GM18508 (cell line): ENCODE data around the gene ARID1A.
"Not testable (repeated sequence)": the region's sequence is repeated elsewhere in the genome, so short reads cannot be mapped to it uniquely, and the experiment has no call there.

Experiments used
- ATAC-seq: cut with Tn5 transposase; IDR thresholded peaks from one replicate; pipeline ENCODE4 v1.9.1; 2021; ENCODE audit warnings: moderate number of reproducible peaks; ENCODE audit not compliant: insufficient read depth, unreplicated experiment

Gene ARID1A

GRCh38 chr1:26695356-26696118, at the start of gene ARID1A:
TSS of gene ARID1A (plus strand) at chr1:26696015. CDS start at chr1:26696404, 389 bp downstream.
- ATAC-seq, result no peak

GRCh38 chr1:26664802-26665201, 31.0 kb upstream of the ARID1A start:
- ATAC-seq, result no peak

- ATAC-seq, result no peak
Measured at GRCh38 chr1:26666855-26667254, 29.0 kb upstream of the ARID1A start.

DNA sequence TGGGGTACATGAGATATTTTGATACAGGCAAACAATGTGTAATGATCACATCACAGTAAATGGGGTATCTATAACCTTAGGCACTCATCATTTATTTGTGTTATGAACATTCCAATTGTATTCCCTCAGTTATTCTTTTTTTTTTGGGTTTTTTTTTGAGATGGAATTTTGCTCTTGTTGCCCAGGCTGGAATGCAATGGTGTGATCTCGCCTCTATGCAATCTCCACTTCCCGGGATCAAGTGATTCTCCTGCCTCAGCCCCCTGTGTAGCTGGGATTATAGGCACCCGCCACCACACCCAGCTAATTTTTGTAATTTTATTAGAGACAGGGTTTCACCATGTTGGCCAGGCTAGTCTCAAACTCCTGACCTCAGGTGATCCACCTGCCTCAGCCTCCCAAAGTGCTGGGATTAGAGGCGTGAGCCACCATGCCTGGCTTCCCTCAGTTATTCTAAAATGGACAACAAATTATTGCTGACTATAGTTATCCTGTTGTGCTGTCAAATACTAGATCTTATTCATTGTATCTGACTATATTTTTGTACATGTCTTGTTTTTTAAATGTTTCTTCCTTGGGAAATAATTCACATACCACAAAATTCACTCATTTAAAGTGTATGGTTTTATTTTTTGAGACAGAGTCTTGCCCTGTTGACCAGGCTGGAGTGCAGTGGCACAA, 27.6 kb upstream of the ARID1A start:
- ATAC-seq, result not testable (repeated sequence)

- peak; percentile 82 for ATAC-seq
Measured at GRCh38 chr1:26677306-26678115, 18.3 kb upstream of the ARID1A start.

DNA sequence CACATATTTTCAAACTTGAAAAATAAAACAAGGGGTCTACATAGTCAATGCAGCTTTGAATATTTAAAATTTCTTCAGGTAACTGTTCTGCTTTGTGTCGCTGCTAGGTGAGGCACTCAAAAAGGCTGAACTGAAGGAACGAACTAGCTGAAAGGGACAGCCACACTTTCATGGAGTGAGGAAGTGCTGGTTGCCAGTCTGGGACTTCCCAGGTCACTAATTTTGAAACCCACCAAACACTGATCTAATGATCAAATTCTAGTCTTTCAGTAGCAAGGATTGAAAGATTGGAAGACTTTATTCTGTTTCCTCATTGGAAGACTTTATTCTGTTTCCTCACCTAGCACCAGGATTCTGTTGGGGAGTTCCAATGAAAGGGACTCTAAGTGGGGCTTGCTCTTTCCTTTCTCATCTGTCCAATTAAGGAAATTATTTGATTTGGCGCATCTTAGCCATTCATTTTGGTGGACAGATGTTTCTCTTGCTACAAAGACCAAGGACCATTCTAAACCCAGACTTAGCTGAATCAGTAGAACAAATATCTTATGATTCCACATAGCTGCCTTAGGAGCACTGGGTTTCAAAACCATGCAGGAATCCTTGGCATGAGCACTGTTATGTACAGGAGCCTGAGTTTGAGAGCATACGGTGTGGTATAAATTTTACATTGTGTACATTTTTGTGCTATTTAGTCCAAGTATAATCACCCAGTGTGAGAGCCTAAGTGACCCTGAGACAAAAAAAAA, 10.9 kb upstream of the ARID1A start:
- no peak for ATAC-seq

GRCh38 chr1:26686795-26687194, 9.0 kb upstream of the ARID1A start:
- no peak for ATAC-seq

DNA sequence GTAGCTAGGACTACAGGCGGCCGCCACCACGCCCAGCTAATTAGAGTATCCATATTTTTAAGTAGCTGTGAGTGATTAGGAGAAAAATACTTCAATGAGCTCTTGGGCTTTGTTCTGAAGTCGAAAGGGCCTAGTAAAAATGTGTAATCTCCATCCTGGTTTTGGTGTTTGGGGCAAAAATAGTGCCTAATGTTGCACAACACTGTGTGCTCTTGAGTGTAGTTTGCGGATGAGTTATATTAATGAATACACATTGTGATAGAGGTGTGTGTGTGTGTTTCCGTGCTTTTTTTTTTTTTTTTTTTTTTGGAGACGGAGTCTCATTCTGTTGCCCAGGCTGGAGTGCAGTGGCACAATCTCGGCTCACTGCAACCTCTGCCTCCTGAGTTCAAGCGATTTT, 6.3 kb upstream of the ARID1A start:
- ATAC-seq, result no peak

DNA sequence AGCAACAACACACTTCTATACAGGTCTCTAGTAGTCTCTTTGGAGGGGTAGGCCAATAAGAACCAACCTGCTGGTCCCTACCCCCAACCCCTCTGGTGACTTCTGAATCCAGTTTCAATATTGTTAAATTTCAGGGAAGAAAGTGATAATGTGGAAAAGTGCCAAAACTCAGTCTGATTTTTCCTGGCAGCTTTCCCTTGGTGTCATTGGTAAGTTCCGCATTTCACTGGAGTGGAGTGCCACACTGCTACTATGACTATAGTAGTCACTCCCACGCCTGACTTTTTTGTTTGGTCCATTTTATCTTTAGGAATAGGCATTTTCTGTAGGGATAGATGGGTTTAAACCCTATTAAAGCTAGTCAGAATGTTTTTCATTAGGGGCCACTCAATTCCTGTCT, 5.7 kb upstream of the ARID1A start:
- ATAC-seq, result no peak

DNA sequence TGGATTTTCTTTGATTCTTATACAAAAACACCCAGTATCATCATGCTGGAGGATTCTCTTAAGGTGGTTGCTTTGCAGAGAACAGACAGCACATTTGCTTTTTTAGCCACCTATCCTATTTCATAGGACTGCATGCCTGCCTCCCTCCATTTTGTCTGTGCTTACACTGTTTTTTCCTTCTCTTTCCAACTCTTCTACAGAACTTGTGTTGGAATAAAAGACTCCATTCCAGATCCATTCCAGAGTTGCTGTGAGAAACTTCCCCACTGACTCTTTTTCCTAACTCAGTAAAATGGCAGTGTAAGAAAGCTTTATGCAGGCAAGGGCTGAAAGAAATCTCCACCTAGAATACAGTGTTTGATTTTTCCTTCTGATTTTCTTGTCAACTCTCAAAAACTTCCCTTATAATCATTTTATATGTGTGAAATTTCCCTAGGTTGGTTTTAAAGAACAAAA, 5.2 kb upstream of the ARID1A start:
- ATAC-seq, result no peak

DNA sequence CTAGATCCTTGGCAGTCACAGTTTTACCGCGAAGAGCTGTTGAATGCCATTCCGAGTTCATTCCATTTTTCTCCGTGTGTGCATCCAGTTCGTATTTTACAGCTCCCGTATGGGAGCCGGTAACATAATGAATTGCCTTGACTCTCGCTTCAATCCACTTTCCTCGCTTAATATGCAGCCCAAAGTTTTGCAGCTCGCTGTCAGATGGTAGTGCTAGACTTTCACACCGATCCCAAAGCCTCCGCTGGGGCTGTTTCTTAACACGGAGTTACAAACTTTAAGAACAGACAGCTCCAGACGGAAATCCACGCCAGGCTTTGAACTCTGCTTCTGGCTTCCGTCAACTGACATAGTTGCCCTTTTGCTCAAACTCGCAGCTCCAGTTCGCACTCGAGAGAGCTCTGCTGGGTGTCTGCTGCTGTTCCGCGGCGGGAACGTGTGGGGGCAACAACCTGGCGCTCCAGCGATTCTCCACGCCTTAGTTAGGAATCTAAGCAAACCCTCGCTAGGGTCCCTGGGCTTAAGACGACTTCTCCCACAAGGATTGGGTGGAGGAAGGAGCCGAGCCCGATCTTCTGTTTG, 3.5 kb upstream of the ARID1A start:
- ATAC-seq, result no peak

DNA sequence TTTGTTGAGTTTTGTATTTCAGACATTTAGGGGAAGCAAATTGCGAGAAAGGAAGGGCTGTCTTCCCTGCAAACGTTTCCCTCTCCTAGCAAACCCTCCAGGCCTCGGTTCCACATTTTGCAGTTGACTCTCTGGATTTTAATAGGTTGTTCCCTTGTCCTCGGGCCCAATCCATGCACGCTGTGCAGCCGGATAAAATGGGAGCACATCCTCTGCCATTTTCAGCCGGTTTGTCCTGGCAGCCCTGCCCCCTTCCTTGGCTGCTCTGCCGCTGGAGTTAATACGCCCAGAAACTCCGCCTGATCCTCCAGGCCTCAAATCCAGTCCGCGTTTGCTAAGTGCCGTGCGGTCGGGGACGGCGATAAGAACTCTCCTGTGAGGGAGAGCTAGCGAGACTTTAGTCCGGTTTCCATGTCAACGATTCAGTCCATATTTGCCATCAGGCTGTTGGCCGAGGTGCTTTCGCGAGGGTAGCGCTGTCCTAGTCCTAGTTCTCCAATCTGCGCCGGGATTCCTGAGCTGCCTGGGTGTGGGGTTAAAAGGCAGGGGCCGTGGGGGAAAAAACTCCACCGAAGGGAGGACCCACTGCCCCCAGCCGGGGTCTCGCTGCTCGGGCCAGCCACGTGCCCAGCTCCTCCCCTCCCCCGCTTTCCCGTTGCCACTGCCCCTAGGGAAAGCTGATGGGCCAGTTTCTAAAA, 2.9 kb upstream of the ARID1A start:
- peak; percentile 35 for ATAC-seq

GRCh38 chr1:26693599-26694572, 1.9 kb upstream of the ARID1A start:
- no peak for ATAC-seq

- no peak for ATAC-seq
Measured at GRCh38 chr1:26694638-26695355, 1.0 kb upstream of the ARID1A start.

- no peak for ATAC-seq
Measured at GRCh38 chr1:26696119-26696653, 371 bp downstream of the ARID1A start.

DNA sequence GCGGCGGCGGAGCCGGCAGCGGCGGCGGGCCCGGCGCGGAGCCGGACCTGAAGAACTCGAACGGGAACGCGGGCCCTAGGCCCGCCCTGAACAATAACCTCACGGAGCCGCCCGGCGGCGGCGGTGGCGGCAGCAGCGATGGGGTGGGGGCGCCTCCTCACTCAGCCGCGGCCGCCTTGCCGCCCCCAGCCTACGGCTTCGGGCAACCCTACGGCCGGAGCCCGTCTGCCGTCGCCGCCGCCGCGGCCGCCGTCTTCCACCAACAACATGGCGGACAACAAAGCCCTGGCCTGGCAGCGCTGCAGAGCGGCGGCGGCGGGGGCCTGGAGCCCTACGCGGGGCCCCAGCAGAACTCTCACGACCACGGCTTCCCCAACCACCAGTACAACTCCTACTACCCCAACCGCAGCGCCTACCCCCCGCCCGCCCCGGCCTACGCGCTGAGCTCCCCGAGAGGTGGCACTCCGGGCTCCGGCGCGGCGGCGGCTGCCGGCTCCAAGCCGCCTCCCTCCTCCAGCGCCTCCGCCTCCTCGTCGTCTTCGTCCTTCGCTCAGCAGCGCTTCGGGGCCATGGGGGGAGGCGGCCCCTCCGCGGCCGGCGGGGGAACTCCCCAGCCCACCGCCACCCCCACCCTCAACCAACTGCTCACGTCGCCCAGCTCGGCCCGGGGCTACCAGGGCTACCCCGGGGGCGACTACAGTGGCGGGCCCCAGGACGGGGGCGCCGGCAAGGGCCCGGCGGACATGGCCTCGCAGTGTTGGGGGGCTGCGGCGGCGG, 1.0 kb downstream of the ARID1A start:
- no peak for ATAC-seq
